ENCODE data around the gene ATP2C1.

- TF ChIP-seq POLR2A (IDR thresholded peaks at IDR 0.05) (no peak), CTCF (IDR thresholded peaks at IDR 0.05) (no peak)
Observed at GRCh38 chr3:131048030-131048429, 154.1 kb downstream of the ATP2C1 start.
